DOHH2 (cell line): ENCODE measurements around the gene NIN.

Experiments used
- H3F3A ChIP-seq: fragments of 200-600 bp; sonication (generic), shearing (Covaris generic); 2 replicates; pipeline ENCODE4 v1.6.0; 2016; ENCODE audit warnings: antibody characterized with exemption, mild to moderate bottlenecking; ENCODE audit not compliant: control insufficient read depth, insufficient read depth
- H3K27ac ChIP-seq: fragments of 200-600 bp; sonication (generic); 2 replicates; pipeline ENCODE4 v1.5.1; 2014; ENCODE audit warnings: low read depth, mild to moderate bottlenecking, low read length, moderate library complexity
- H3K27me3 ChIP-seq: fragments of 200-600 bp; sonication (generic); 2 replicates; pipeline ENCODE4 v1.6.1; 2014; ENCODE audit warnings: mild to moderate bottlenecking, low read length, mixed read lengths; ENCODE audit not compliant: control insufficient read depth
- H3K36me3 ChIP-seq: fragments of 200-600 bp; sonication (generic); 2 replicates; pipeline ENCODE4 v1.6.1; 2014; ENCODE audit warnings: mild to moderate bottlenecking, low read length, moderate library complexity, mixed read lengths; ENCODE audit not compliant: control insufficient read depth
- H3K4me1 ChIP-seq: fragments of 200-600 bp; sonication (generic); 2 replicates; pipeline ENCODE4 v1.6.1; 2014; ENCODE audit warnings: mild to moderate bottlenecking, low read length, mixed read lengths; ENCODE audit not compliant: control insufficient read depth
- H3K4me2 ChIP-seq: fragments of 200-600 bp; sonication (generic); 2 replicates; pipeline ENCODE4 v1.6.0; 2014; ENCODE audit warnings: mild to moderate bottlenecking, low read length, moderate library complexity
- H3K4me3 ChIP-seq: fragments of 200-600 bp; sonication (generic); 2 replicates; pipeline ENCODE4 v1.5.1; 2014; ENCODE audit warnings: mild to moderate bottlenecking, low read length, mixed read lengths
- H3K79me2 ChIP-seq: fragments of 200-600 bp; sonication (generic); 2 replicates; pipeline ENCODE4 v1.6.1; 2014; ENCODE audit warnings: mild to moderate bottlenecking, low read length, mixed read lengths; ENCODE audit not compliant: control insufficient read depth
- H3K9me2 ChIP-seq: fragments of 200-600 bp; sonication (generic); replicated peaks from 2 replicates; pipeline ENCODE4 v1.6.1; 2014; ENCODE audit warnings: mild to moderate bottlenecking, low read length, mixed read lengths; ENCODE audit not compliant: control insufficient read depth
- H3K9me3 ChIP-seq: fragments of 200-600 bp; sonication (generic); 2 replicates; pipeline ENCODE4 v1.6.1; 2014; ENCODE audit warnings: antibody characterized with exemption, low read length, mixed read lengths; ENCODE audit not compliant: control insufficient read depth, insufficient read depth
- H4K20me1 ChIP-seq: fragments of 200-600 bp; sonication (generic); 2 replicates; pipeline ENCODE4 v1.6.0; 2014; ENCODE audit warnings: low read depth, mild to moderate bottlenecking, antibody characterized with exemption, low read length, moderate library complexity; ENCODE audit not compliant: control insufficient read depth, insufficient read depth
- EZH2phosphoT487 ChIP-seq: fragments of 200-600 bp; sonication (generic); IDR thresholded peaks from 2 replicates; pipeline ENCODE4 v1.6.1; 2017; ENCODE audit warnings: borderline replicate concordance, mild to moderate bottlenecking, antibody characterized with exemption, low read length, moderate library complexity, mixed read lengths
- TF ChIP-seq, protein P1 (sequence below): fragments of 200-600 bp; sonication (generic); IDR thresholded peaks from one replicate; pipeline ENCODE4 v1.5.1; 2014; ENCODE audit warnings: antibody characterized with exemption, mild to moderate bottlenecking, low read depth, low read length; ENCODE audit not compliant: poor library complexity, severe bottlenecking

NIN gene

DNA sequence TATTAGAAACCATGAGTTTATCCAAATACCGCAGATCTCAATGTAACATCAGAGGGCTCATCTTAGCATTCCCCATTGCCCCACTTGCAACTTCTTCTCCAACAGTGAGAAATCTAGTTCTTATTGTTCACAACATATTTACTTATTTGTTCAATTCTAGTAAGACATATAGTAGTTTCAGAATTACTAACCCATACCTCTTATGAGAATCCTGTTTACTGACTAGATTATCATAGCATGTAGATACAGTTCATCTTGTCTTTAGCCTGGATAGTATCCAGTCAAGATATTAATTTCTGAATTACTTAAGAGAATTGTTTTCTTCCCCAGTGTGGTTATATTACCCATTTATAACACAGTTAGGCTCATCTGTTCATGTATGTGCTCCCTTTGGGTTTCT lies 80.6 kb downstream of the NIN start:
- Histone ChIP-seq H4K20me1 (no peaks in the 10 kb centered on the region), H3K9me3 (no peaks in the 10 kb centered on the region), H3K9me2 (no peaks in the 10 kb centered on the region), H3K27me3 (no peaks in the 10 kb centered on the region), H3K27ac (no peak overlapping the region), H3K79me2 (no peaks in the 10 kb centered on the region), H3K4me2 (no peak overlapping the region), H3K4me3 (no peak overlapping the region), H3K36me3 (peaks cover 79% of the 10 kb centered on the region), H3K4me1 (no peaks in the 10 kb centered on the region), H3F3A (no peaks in the 10 kb centered on the region)
- TF ChIP-seq, protein P1, sequence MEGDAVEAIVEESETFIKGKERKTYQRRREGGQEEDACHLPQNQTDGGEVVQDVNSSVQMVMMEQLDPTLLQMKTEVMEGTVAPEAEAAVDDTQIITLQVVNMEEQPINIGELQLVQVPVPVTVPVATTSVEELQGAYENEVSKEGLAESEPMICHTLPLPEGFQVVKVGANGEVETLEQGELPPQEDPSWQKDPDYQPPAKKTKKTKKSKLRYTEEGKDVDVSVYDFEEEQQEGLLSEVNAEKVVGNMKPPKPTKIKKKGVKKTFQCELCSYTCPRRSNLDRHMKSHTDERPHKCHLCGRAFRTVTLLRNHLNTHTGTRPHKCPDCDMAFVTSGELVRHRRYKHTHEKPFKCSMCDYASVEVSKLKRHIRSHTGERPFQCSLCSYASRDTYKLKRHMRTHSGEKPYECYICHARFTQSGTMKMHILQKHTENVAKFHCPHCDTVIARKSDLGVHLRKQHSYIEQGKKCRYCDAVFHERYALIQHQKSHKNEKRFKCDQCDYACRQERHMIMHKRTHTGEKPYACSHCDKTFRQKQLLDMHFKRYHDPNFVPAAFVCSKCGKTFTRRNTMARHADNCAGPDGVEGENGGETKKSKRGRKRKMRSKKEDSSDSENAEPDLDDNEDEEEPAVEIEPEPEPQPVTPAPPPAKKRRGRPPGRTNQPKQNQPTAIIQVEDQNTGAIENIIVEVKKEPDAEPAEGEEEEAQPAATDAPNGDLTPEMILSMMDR, result no peak
- TF ChIP-seq EZH2phosphoT487, result no peak

DNA sequence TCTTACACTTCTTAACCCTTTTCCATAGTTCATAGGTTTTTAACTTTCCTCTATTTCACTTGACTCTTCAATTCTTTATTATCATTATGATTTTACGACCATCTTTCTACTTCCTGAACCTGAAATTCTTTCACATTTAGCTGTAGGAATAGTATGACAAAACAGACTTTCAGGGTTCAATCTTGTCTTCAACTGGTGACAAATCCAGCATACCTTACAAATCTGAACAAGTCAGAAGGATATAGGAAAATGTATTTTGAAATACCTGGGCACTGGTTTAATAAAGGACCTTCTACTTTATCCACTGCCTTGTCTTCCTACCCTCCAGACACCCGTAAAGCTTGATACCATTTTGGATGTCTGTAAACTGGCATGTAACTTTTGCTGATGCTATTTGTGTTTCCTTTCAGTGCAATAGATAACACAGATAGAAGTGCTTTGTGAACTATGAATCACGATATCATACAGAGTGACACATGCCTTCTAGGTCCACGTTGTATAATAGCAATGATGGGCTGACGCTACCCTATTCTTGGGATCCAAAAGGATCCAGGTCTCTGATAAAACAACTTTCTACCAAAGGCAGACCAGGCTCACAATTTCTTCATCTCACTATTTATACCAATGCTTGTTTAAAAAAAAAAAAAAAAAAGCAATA lies 85.4 kb downstream of the NIN start:
- Histone ChIP-seq H3K4me2 (no peak overlapping the region), H3K36me3 (peaks cover 76% of the 10 kb centered on the region)

DNA sequence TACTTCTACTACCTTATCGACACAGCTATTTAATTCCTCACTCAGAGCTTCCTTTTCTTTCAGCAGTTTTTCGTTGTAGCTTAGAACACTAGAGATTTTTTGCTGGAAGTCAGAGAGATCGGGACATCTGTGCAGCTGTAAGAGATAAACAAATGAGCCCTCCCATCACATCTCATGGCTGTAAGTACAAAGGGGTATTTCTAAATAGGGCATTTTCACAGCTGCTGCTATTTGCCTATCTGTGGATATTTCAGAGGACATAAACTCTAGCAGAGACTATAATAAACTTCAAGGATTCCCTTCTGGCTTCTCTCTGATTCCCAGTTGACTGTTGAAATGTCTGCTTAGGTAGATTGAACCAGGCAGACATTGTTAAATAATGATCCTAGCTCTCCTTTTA lies 86.7 kb downstream of the NIN start:
- Histone ChIP-seq H3K4me2 (no peak overlapping the region), H4K20me1 (no peaks in the 10 kb centered on the region), H3K4me3 (no peak overlapping the region), H3K4me1 (no peaks in the 10 kb centered on the region), H3K79me2 (no peaks in the 10 kb centered on the region), H3K36me3 (peaks cover 78% of the 10 kb centered on the region), H3F3A (no peaks in the 10 kb centered on the region), H3K27me3 (no peaks in the 10 kb centered on the region), H3K27ac (no peak overlapping the region), H3K9me2 (no peaks in the 10 kb centered on the region), H3K9me3 (no peaks in the 10 kb centered on the region)
- TF ChIP-seq EZH2phosphoT487, result no peak
- TF ChIP-seq, protein P1, result no peak

More for the DNA sequence above, 85.4 kb downstream of the NIN start:
- Histone ChIP-seq H3K79me2 (no peaks in the 10 kb centered on the region), H3K9me3 (no peaks in the 10 kb centered on the region), H3K27ac (no peak overlapping the region), H4K20me1 (no peaks in the 10 kb centered on the region), H3K4me3 (no peak overlapping the region), H3K4me1 (no peaks in the 10 kb centered on the region), H3K9me2 (no peaks in the 10 kb centered on the region), H3F3A (no peaks in the 10 kb centered on the region), H3K27me3 (no peaks in the 10 kb centered on the region)
- TF ChIP-seq, protein P1, result no peak
- no peak for TF ChIP-seq EZH2phosphoT487
